Gastroesophageal sphincter (tissue), 3 donors: ENCODE data around the gene SLC38A11.

ENCODE experiments used
- CTCF ChIP-seq, 4 experiments: fragments of 200-600 bp in 2 of 4; fragments of 450-650 bp in 2 of 4; sonication (generic) in 1 of 4; IDR thresholded peaks; one replicate each; pipeline ENCODE4 v1.5.1; 2017 to 2019; ENCODE audit warnings: antibody characterized with exemption in 4 of 4, mild to moderate bottlenecking in 2 of 4, moderate library complexity in 2 of 4
- EP300 ChIP-seq: sonication (generic); formaldehyde crosslinking; IDR thresholded peaks from one replicate; pipeline ENCODE4 v1.6.1; 2017; ENCODE audit warnings: antibody characterized with exemption, mild to moderate bottlenecking
- POLR2AphosphoS5 ChIP-seq: sonication (generic); formaldehyde crosslinking; IDR thresholded peaks from one replicate; pipeline ENCODE4 v1.6.1; 2017; ENCODE audit warnings: antibody characterized with exemption

- TF ChIP-seq CTCF (IDR thresholded peaks at IDR 0.05) (no peak), POLR2AphosphoS5 (no peak), EP300 (no peak)
Observed at GRCh38 chr2:164891460-164891859, 63.9 kb downstream of the SLC38A11 start.
